GM21360 (cell line): ENCODE measurements around the gene THBS2.

Source experiments
- ATAC-seq: cut with Tn5 transposase; IDR thresholded peaks from one replicate; pipeline ENCODE4 v1.9.1; 2021; ENCODE audit warnings: mild to moderate bottlenecking, moderate library complexity; ENCODE audit not compliant: unreplicated experiment

THBS2 gene

DNA sequence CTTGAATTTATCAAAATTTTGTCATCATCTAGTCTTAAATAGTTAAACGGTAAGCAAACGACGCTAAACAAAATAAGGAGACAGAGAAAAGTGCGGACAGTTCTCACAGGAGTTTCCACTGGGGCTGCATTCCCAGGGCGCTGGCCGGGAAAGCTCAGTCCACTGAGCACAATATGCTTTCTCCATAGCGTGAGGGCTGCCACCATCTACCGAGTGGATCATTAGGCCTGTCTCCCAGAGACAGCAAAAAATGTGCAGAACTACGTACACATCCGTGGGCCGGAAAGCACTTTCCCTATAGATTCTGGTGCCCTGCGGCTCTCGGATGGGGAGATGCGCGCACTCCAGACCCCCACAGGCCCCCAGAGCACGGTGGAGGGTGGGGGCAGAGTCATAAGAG lies 84.9 kb downstream of the THBS2 start:
- ATAC-seq, result no peak

DNA sequence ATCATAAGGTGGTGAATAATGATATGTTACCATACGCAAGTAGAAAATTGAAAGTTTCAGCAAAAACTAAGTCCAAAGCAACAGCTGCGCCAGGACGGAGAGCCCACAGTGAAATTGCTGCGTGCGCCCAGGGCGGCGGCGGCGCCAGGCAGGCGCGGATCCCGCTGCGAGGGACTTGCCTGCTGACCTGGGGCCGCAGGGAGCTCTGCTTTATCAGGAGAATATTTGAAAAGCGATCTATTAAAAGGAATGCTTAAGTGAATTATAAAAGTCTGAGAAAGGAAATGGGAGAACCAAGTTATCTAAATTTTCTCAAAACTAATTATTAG lies 85.4 kb downstream of the THBS2 start:
- no peak for ATAC-seq

DNA sequence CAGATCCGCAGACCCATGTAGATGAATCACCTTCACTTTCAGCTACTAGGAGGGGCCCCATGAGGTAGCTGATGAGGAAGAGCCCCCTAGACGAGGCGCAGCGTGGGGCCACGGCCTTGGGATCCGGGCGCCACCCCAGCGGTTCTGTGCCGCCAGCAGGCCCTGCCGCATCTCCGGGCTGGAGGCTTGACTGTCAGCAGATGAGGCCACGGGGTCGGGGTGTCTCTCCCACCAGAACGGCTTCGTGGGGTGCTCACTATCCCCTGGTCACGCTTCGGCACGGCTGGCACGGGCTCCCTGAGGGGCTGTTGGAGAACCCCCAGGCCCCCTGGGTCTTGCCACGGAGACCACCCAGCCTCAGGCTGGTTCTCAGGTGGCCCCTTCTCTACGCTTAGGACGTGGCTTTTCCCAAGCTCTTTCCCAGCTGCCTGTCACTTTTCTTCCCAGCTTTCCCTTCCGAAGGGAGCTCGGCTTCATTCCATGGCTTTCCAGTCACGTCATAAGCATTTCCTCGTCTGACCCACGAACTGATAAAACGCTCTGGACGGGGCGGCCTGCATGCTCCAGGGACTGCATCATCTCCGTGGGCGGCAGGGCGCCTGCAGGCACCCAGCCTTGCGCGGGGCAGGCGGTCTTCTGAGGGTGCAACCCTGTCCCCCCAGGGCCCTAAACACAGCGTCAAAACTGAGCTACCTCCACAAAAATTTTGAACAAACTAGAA lies 85.9 kb downstream of the THBS2 start:
- ATAC-seq, result no peak

DNA sequence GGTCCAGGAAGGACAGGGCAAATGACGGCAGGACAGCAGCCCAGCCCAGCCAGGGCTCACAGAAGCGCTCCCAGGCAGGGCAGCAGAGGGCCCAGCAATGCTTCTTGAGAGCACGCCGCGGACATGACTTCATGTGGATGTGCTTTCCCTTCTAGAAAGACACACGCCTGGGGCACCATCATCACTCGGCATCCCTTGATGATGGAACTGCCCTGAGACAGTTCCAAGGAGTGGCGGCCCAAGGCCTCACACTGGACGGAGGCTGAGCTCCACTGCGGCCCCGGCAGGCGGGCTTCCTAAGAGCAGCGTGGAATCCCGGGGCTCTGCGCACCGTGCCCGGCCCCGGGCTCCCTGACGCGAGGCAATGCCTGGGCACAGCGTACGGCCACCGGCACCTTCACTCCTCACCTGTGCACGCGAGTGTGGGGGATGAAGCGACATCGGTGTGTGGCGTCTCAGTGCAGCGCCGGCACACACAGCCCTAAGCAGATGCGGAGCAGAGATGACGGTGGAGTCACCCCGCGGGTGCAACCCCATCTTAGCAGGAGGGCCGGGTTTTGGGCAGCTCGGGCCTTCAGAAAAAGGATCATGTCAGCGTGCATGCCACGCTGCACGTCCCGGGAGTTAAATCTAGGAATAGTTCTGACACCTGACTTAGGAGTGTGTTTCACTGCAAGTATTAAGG lies 86.6 kb downstream of the THBS2 start:
- ATAC-seq, result no peak
